ENCODE measurements around the gene GUCD1.

Gene GUCD1

GRCh38 chr22:24529898-24530297 lies 25.0 kb downstream of the GUCD1 start:
- no peak for DNase-seq (ENCODE audit: low spot score)

- DNase-seq (ENCODE audit: low spot score), result no peak
Observed at GRCh38 chr22:24526191-24526590, 28.7 kb downstream of the GUCD1 start.

- peak; percentile 79 for DNase-seq (ENCODE audit: low spot score)
Observed at GRCh38 chr22:24525416-24526037, 29.4 kb downstream of the GUCD1 start.

- DNase-seq (ENCODE audit: low spot score), result no peak
Observed at GRCh38 chr22:24523873-24524272, 31.1 kb downstream of the GUCD1 start.

GRCh38 chr22:24521791-24522245 lies 33.1 kb downstream of the GUCD1 start:
- no peak for DNase-seq (ENCODE audit: low spot score)

- no peak for DNase-seq (ENCODE audit: low spot score)
Observed at GRCh38 chr22:24519496-24519895, 35.4 kb downstream of the GUCD1 start.

- DNase-seq (ENCODE audit: low spot score), result no peak
Observed at GRCh38 chr22:24518771-24519485, 36.0 kb downstream of the GUCD1 start.

GRCh38 chr22:24518228-24518627 lies 36.7 kb downstream of the GUCD1 start:
- DNase-seq (ENCODE audit: low spot score), result no peak

GRCh38 chr22:24517446-24517845 lies 37.5 kb downstream of the GUCD1 start:
- no peak for DNase-seq (ENCODE audit: low spot score)

GRCh38 chr22:24516301-24516737 lies 38.6 kb downstream of the GUCD1 start:
- DNase-seq (ENCODE audit: low spot score), result no peak

- DNase-seq (ENCODE audit: low spot score), result no peak
Observed at GRCh38 chr22:24515027-24515338, 40.0 kb downstream of the GUCD1 start.

GRCh38 chr22:24514241-24515026 lies 40.5 kb downstream of the GUCD1 start:
- DNase-seq (ENCODE audit: low spot score), result no peak

GRCh38 chr22:24513378-24514240 lies 41.3 kb downstream of the GUCD1 start:
- no peak for DNase-seq (ENCODE audit: low spot score)

- DNase-seq (ENCODE audit: low spot score), result no peak
Observed at GRCh38 chr22:24512043-24512442, 42.9 kb downstream of the GUCD1 start.

- peak; percentile 34 for DNase-seq (ENCODE audit: low spot score)
Observed at GRCh38 chr22:24510637-24511625, 44.0 kb downstream of the GUCD1 start.

GRCh38 chr22:24507716-24508115 lies 47.2 kb downstream of the GUCD1 start:
- DNase-seq (ENCODE audit: low spot score), result no peak

- DNase-seq (ENCODE audit: low spot score), result no peak
Observed at GRCh38 chr22:24506802-24507438, 48.0 kb downstream of the GUCD1 start.

GRCh38 chr22:24504956-24505736 lies 49.8 kb downstream of the GUCD1 start:
- no peak for DNase-seq (ENCODE audit: low spot score)

GRCh38 chr22:24504540-24504939 lies 50.4 kb downstream of the GUCD1 start:
- DNase-seq (ENCODE audit: low spot score), result no peak
